GM19438 (cell line): ENCODE data around the gene SPSB2.
"Not testable (repeated sequence)": the region's sequence is repeated elsewhere in the genome, so short reads cannot be mapped to it uniquely, and the experiment has no call there.

Source experiments
- ATAC-seq: cut with Tn5 transposase; IDR thresholded peaks from one replicate; pipeline ENCODE4 v1.9.1; 2021; ENCODE audit warnings: low read depth; ENCODE audit not compliant: unreplicated experiment

SPSB2 gene

DNA sequence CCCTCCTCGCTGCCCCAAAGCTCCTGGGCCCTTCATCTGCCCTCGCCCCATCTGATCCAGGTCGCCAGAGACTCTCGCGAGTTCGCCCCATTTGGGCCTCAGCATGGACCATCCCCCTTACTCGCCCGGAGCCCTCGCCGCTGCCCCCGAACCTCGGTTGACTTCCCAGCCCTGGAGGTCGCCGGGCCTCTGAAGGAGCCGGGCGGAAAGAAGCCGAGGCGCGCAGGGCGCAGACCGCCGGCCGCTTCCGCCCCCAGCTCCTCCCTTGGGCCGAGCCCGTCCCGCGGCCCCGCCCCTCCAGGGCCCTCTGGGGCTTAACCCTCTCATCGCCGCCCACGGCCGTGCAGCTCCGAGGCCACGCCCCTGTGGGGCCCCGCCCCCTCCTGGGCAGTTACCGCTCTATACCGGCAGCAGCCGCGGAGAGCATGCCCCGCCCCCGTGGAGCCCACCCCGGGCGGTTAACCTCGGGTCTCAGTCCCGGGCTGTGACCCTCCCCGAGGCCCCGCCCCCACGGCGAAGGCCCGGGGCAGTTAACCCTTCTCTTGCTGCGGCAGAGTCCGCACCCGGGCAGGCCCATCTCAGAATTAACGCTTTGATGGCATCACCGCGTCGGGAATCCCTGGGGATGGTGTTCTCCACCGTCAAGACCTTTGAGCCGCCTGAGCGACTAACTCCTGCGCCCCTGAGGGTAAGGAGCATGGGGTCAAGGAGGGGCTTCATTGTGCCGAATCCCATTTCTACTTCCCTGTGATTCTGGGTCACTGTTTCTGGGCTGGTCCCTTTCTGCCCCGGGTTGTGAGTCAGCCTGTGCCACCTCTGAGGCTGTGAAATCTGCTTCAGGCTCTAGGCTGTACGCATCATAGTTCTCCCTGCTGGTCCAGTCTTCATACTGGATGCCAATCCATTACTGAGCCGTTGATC is at the start of gene SPSB2:
Gene SPSB2, minus strand, starts transcription at position 210 of the 921 bp plus-strand sequence. CDS start 402 bp downstream, outside the sequence.
- ATAC-seq: peak; percentile 56

DNA sequence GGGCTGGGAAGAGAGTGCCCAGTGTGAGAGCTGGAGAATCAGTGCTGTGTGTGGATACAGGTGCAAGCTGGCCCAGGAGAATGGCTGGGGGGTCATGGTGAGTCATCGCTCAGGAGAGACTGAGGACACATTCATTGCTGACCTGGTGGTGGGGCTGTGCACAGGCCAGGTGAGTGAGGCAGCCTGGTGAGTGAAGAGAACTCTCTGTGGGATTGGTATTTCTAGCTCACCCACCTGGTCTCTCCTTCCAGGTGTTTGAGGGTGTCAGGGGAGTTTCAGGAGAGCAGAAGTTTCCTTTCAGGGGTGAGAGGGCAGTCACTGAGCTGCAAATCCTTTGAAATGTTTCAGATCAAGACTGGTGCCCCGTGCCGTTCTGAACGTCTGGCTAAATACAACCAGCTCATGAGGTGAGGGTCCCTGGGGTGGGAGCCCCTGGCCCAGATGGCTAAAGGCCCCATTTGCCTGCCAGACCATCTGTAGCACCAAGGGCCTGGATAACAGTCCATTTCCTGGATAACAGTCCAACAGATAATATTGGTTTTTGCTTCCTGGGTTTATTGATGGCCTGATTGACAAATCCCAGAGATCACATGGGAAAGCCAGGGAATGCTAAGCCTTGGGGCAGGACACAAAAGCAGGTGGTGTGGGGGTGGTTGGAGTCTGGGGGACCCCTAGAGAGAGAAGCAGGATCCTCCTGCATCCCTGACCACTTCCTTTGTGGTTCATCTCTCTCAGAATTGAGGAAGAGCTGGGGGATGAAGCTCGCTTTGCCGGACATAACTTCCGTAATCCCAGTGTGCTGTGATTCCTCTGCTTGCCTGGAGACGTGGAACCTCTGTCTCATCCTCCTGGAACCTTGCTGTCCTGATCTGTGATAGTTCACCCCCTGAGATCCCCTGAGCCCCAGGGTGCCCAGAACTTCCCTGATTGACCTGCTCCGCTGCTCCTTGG is 49.2 kb upstream of the SPSB2 start:
- ATAC-seq: no peak

DNA sequence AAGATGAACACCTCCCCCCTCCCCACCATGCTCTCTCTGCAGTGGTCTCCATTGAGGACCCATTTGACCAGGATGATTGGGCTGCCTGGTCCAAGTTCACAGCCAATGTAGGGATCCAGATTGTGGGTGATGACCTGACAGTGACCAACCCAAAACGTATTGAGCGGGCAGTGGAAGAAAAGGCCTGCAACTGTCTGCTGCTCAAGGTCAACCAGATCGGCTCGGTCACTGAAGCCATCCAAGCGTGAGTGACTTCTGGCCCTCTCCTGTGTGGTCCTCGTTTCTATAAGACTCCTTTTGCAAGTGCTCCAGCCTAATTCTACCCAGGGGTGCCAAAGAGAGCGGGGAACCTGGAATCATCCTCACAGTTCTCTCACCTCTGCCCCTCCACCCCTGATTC is 48.4 kb upstream of the SPSB2 start:
- no peak for ATAC-seq

- no peak for ATAC-seq
Measured at GRCh38 chr12:6919588-6919987, 46.5 kb upstream of the SPSB2 start.

GRCh38 chr12:6917491-6918231 is 44.6 kb upstream of the SPSB2 start:
- no peak for ATAC-seq

DNA sequence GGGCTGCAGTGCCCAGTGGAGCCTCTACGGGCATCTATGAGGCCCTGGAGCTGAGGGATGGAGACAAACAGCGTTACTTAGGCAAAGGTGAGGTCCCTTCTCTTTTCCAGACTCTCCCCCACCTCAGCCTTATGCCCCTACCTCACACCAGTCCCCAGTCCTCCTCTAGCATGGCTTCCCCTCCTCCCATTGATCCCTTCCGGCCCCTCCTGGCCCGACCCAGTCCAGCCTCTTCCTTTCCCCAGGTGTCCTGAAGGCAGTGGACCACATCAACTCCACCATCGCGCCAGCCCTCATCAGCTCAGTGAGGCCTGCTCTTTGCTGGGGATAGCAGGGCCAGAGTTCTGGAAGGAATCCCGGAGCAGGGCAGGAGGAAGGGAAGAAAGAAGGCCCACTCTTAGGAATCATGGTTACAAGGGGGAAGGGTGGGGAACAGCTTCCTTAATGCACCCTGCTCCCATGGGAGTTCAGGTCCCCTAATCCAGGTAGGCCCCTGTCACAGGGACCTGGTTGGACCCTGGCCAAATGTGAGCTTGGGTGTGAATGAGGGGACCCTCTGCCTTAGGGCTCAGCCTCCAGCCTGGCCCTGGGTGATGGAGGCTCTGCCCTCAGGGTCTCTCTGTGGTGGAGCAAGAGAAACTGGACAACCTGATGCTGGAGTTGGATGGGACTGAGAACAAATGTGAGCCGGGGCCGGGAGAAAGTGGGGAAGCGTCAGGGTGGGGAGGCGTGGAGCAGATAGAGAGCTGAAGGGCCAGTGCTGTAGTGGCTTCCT is 43.5 kb upstream of the SPSB2 start:
- no peak for ATAC-seq

DNA sequence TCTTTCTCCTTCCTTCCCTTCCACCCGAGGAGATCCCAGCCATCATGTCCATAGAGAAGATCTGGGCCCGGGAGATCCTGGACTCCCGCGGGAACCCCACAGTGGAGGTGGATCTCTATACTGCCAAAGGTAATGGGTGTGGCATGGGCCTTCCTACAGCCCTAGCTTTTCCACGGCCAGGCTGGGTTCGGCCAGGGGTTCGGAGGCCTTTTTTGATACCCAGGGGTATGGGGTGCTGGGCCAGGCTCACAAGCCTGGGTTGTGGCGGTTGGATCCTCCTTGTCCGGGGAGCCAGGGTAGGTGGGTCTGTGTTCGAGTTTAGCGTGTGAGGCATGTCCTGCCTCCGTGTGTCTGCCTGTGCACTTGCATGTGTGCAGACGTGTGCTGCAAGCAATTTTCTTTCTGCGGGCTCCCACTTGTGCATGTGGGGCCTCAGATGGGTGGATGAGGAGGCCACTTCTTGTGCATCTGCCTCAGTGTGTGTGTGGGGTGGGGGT is 42.7 kb upstream of the SPSB2 start:
- no peak for ATAC-seq

- peak; percentile 13 for ATAC-seq
Measured at GRCh38 chr12:6914947-6915788, 42.1 kb upstream of the SPSB2 start.

DNA sequence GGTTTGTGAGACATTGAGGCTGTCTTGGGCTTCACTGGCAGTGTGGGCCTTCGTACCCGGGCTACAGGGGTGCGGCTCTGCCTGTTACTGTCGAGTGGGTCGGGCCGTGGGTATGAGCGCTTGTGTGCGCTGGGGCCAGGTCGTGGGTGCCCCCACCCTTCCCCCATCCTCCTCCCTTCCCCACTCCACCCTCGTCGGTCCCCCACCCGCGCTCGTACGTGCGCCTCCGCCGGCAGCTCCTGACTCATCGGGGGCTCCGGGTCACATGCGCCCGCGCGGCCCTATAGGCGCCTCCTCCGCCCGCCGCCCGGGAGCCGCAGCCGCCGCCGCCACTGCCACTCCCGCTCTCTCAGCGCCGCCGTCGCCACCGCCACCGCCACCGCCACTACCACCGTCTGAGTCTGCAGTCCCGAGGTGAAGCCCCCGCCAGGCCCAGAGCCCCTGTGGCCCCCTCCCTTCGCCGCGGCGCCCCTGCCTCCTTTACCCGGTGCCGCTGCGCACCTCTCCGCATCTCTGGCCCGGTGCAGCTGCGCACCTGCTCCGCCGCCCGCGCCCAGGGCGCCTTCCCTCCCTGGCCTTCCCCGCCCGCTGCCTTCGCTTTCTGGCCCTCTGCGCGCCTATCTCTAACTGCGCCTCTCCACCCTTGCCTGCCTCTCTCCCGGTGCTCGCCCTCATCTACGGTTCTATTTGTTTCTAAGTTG is 41.3 kb upstream of the SPSB2 start, which contains the start of gene ENO2:
Gene ENO2, plus strand, starts transcription at position 335 of the 701 bp plus-strand sequence. CDS start 1,253 bp downstream, outside the sequence.
- ATAC-seq: peak; percentile 86

GRCh38 chr12:6912164-6912935 is 39.2 kb upstream of the SPSB2 start:
- no peak for ATAC-seq

- no peak for ATAC-seq
Measured at GRCh38 chr12:6909421-6910145, 36.5 kb upstream of the SPSB2 start.

- not testable (repeated sequence) for ATAC-seq
Measured at GRCh38 chr12:6908141-6908540, 35.0 kb upstream of the SPSB2 start.

DNA sequence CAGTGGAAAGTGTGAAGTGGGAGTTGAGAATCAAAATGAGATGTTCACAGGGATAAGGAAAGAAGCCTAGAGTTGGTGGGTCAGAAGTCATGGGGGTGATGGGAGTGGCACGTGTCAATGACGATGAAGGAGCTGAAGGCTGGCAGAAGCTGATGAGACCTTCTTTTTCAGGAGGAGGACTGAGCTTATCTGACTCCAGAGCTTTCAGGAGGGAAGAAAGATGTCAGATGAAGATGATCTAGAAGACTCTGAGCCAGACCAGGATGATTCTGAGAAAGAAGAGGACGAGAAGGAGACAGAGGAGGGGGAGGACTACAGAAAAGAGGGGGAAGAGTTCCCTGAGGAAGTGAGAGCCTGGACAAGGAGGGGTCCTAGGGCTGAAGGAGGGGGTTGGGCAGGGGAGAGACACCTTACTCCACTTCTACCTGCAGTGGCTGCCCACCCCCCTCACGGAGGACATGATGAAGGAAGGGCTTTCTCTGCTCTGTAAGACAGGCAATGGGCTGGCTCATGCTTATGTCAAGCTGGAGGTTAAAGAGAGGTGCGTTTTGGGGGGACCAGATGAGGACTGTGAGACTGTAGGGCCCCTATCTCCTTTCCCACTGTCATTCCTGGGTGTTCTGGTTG is 32.4 kb upstream of the SPSB2 start:
- no peak for ATAC-seq

- ATAC-seq: peak; percentile 96
Measured at GRCh38 chr12:6904280-6905276, 31.5 kb upstream of the SPSB2 start, which contains the start of gene LRRC23. Gene LRRC23 (plus strand): TSS chr12:6904822. CDS start chr12:6905634, 812 bp downstream.

GRCh38 chr12:6903722-6904121 is 30.6 kb upstream of the SPSB2 start:
- ATAC-seq: no peak
